ENCODE results near the gene MED8.
A peak's percentile ranks its signal among the peaks of the same experiment; 100 is the strongest.

Gene MED8, protein sequence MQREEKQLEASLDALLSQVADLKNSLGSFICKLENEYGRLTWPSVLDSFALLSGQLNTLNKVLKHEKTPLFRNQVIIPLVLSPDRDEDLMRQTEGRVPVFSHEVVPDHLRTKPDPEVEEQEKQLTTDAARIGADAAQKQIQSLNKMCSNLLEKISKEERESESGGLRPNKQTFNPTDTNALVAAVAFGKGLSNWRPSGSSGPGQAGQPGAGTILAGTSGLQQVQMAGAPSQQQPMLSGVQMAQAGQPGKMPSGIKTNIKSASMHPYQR

DNA sequence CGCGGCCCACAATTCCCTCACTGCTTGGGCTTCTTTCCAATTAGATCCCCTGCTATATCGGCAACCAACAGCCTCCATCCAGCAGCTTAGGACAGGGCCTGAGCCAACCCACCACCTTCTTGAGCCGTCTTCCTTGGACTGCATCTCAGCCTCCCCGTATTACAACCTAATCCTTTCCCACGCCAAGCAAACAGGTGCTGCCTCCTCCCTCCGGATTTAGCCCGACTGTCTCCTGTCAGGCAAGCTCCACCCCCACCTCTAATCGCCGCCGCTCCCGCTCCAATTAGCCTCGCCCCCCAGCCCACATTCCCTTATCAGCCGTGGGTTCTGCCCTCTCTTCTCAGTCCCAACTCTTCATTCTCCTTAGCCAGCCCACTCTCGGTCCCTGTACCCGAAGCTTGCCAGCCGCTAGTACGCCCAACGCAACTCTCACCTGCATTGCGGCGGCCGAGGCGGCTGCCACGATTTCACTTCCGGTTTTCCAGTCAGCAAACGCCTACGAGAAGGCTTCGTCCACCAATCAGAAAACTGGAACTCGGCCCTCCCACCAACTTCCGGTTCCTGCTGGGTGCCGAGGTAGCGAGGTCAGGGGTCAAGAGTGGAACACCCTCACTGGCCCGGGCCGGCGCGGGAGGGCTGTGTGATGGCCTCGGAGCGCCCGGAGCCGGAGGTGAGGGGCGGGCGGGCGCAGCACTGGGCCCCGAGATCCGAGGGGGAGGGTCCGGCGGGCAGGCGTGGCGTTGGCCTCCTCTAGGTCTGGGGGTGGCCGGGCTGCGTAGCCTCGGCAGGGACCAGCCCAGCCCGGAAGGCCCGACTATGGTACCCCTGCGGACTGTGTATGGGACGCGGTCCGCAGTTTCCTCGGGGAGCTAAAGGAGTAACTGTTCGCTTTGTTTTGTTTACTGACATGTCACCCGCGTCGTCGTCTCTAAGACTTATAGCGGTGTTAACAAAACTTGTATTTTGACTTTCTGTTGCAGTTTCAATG lies at the start of gene MED8, which contains the start of gene SZT2:
MED8 (minus strand) TSS at position 475 of the 988 bp plus-strand sequence; CDS start at position 439, 36 bp downstream.
SZT2 (plus strand) TSS at position 574 of the 988 bp plus-strand sequence; CDS start at position 644, 70 bp downstream.
- peak; percentile 88 for DNase-seq

DNA sequence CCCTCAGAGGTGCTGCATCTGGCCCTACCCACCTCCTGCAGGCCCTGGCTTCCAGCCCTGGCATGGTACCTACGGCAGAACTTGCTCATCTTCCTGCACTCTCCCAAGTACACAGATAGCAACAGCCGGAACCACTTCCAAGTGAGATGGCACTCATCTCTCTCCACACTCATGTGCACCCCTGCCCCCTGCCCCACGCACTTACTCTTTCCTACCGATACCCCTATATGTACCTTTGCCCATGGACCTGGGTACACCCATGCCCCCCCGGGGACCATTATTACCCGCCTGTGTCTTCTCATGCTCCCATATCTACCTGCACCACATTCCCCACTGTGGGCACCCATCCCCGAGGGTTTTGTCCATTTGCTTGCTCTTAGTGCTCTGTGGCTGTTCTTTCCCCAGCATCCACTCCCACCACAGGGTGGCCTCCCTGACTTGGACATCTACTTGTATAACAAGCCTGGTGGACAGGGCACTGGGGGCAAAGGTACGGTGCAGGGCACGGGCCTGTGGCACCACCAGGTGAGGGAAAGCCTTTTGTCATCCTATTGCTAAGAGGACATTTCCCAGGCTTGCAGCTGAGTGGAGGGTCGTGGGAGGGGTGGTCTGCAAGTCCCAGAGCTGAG lies 49.5 kb upstream of the MED8 start:
- no peak for DNase-seq

DNA sequence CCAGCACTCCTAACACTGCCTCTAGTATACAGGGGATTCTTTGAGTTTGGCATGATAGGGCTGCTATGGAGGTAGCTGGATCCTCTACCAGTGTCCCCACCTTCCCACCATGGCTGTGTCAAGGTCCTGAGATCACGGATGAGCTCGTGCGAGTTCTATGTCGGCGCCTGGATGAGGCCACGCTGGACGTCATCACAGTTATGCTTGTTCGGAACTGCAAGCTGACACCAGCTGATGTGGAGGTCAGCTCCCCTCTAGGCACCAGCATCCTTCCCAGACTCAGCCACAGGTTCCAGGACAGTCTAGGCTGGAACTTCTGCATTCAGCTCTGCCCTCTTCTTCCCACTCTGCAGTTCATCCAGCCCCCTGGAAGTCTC lies 49.0 kb upstream of the MED8 start:
- no peak for DNase-seq

DNA sequence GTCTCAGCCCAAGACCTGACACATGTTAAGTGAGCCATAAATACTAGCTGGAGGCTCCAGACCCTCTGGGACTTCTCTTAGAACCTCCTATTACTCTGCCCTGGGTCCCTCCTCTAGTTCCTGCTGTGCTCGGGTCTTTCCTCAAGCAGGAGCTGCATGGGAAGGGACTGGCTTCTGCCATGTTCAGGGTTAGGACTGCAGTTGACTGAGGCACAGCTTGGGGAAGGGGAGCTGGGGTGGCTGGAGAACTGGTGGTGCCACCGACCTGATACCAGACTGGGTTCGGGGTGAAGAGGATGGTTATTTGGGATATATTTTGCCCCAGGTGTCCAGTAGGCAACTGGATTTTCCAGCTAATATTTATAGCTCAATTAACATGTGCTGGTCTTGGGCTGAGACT lies 48.4 kb upstream of the MED8 start:
- no peak for DNase-seq

DNA sequence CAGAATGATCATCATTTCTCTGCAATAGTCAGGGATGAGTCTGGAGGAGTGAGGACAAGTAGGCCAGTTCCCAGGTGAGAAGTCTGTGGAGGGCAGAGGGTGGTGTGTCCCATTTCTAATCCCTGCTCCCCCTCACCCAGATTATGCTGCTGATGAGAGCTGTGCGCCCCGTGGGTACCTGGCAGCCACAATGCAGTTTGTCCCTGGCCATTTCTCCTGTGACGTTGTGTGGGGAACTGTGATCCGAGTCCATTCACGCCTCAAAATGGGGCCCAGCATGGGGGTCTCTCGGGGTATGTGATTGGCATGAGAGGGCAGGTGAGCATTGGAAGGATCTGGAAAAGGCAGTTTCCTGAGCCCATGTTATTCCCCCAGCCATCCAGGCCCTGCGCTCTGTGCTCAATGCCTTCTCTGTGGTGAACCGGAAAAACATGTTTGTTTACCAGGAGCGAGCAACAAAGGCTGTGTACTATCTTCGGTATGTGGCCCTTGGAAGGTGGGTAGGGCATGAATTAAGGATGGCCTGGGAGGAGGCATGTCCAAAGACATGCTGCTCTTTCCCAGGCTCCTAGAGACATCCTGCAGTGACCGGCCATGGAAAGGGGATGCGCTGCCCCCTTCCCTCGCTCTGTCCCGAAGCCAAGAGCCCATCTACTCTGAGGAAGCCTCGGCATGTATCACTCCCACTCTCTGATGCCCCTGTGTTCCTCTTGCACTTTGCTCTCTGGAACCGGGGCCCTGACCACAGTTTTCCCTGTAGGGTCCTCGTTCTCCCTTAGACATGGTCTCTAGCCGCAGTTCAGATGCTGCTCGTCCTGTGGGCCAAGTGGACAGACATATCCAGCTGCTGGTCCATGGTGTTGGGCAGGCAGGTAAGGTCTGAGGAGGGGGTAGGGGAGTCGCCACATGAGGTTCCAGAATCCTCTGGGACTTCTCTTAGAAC lies 47.7 kb upstream of the MED8 start:
- no peak for DNase-seq

DNA sequence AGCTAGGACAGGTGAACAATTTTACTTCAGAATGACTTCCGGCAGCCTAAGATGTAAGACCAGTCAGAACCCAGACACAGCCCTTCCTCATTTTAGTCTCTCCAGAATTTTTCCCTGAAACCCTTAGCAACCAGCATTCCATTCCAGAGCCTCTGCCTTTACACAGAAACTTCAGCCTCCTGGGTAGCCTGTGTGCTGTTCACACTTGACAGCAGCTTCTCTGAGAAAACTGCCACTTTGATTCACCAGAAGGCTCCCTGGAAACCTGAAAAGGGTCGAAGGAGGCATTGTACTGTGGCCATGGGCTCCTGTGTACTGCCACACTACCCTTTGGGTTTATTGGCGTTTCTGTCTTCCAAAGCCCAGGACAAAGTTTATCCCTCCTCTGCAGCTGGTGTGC lies 46.8 kb upstream of the MED8 start:
- DNase-seq: no peak

DNA sequence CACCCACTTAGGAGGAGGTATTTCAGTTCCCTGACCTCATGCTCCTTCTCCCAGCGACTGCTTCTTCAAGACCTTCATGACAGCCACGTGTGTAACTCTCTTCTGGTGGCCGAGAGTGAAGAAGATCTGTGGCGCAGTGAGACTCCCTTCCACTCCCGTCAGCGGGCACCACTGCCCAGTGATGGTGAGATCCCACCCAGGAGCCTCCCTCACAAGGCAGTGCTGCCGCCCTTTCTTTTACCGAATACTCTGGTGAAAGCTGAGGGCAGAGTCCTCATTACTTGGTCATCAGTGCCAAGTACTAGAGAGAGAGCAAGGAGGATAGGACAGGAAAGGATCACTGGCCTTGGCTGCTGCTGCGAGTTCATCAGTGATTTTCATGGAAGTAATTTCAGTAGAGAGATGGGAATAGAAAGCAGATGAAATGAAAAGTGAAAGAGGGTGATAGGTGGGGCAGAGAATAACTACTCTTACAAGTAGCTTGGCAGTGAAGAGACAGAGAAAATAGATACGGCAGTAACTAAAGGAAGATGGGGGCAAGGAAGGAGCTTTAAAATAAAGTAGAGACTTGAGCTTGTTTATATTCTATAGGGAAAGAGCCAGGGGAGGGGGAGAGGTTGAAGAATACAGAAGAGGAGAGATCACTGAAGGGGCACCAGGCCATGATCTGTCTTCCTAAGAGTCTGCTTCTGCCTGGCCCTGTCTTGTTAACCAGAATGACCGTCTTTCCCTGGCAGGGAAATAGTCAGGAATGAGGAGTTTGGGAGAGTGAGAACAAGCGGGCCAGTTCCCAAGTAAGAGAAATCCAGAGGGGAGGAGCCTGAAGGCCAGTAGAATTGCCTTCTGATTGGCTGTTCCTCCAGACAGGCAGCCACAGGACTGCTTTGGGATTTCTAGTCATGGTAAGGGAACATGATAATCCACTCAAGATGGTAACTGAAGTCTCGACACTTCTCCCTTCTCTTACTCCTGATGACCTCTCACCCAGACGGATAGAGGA lies 45.8 kb upstream of the MED8 start:
- no peak for DNase-seq

DNA sequence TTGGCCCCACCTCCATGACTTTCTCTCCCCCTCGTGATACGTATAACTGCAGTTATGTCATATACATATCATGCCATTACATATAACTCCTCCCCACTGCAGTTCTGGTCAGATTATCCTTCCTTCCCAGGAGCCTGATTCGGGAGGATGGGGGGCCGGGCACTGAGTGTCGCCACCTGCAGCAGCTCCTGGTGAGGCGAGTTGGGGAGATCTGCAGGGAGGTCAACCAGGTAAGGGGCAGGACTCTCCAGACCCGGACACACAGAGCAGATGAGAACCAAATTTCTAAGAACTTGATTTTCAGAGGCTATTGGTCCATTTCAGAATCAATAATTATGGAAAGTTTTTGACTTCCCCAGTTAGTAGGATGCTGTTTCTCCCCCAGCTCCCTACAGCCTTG lies 44.7 kb upstream of the MED8 start:
- no peak for DNase-seq

DNA sequence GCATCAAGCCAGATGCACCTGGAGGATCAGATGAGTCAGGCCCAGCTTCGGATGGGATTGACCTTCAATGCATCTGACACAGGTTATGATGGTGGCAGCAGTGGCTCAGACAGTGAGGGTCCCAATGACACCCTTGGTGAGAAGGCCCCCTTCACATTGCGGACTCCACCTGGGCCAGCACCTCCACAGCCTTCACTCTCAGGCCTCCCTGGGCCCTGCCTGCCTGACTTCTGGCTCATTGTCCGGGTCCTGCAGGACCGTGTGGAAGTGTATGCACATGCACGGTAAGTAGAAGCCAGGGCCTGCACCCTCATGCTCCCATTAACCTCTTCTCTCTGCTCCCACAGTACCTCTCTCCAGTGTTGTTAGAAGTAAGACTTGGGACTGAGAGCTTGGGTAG lies 43.3 kb upstream of the MED8 start:
- no peak for DNase-seq

DNA sequence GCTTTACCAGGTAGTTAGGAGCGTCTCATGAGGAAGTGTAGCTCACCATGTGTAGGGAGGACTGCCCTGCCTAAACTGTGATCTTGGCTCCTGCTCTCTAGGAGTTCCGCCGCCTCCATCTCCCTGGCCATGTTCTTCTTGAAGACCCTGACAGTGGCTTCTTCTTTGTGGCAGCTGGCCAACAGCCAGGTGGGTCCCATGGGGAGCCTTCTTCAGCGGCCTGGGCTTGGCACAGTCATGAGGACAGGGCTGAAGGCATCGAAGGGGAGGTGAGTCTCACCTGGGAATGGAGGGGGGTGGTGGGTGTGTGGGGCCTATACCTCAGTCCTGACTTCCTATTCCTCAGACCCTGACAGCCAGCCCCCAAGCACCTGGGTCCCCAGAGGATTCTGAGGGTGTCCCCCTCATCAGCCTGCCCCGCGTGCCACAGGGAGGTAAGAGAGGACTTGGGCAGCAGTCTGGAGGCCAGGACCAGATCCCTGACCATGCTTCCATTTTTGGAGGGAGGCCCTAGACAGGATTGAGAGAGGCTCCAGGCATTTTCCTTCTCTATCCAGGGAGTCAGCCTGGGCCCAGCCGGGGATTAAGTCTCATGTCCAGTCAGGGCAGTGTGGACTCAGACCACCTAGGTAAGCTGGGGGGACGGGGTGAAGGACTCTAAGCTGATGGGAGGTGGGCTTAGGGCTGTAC lies 42.7 kb upstream of the MED8 start:
- no peak for DNase-seq

DNA sequence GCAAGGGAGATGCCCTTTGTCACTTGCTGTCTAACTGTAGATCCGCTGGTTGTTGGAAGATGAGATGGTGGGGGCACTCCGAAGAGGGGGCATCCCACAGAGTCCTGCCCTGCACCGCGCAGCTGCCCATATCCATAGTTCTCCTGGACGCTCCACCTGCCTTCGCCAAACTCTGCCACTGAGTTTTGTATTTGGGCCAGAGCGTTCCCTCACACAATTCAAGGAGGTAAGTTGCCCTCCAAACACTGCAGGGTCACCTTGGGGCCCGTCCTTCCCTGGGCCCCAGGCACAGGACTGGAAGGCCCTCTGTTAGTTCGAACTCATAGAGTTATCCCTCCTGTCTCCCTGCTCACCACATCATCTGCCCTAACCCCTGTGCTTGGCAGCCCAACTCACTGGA lies 42.1 kb upstream of the MED8 start:
- DNase-seq: no peak

DNA sequence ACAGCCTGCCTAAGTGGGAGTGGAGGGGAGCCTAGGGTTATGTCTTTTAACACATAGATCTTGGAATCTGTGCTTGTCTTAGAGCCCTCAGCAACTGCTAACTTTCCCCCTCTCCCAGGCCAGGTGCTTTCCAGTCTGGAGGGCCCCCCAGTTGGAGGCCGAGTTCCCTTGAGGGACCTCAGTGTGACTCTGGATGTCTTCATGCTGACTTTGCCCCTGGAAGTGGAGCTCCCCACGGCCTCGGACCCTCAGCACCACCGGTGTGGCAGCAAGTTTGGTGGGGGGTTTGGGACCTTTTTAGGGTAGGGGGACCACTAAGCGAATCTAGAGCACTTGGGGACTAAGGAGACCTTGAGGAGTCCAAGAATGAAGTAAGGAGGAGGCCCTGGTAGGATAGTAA lies 41.2 kb upstream of the MED8 start:
- DNase-seq: no peak

DNA sequence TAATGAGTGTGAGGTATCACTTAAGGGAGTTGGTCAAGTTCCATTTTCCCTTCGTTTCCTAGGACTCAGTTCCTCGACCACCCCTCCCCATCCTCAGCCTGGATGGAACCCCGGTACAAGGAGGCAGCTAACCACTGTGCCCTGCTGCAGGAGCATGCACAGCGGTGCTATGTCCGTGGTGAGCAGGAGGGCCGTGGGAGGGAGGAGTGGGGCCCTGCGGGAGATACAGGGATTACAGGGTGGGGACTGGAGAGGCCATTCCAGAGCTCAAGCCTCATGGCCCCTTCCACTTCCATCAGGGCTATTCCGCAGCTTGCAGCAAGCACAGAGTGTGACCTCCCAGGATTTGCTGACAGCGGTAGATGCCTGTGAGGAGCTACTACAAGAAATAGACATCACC lies 38.3 kb upstream of the MED8 start:
- no peak for DNase-seq

DNA sequence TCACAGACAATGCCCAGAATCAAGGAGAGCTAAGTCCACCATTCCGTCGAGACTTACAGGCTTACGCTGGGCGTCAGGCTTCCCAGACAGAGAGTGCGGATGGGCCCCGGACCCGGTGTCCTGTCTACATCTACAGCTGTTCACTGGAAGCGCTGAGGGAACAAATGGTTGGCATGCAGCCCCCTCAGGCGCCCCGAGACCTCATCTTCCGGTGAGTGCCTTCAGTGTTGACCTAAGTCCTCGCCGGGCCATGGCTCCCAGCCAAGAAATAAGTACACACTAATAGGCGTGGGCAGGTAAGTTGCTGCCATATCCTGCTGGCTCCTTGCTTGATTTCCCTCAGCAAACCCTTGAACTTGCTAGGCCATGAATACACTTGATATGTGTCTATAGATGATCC lies 37.9 kb upstream of the MED8 start:
- DNase-seq: no peak

DNA sequence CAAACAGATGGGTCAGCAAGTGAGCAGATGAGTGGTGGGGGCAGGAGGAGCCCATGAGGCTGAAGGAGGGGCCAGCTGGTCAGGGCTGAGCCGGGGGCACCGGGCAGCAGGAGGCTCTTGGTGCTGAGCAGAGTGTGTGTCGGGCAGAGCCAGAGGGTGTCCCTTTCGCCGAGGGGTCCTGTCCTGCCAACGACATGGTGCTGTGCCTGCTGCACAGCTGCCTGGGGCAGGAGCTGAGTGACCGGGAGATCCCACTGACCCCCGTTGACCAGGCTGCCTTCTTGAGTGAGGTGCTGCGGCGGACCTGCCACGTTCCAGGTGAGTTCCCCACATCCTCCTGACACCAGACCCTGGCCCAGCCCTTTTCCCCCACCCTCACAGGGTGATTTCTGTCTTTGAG lies 36.6 kb upstream of the MED8 start:
- DNase-seq: no peak

DNA sequence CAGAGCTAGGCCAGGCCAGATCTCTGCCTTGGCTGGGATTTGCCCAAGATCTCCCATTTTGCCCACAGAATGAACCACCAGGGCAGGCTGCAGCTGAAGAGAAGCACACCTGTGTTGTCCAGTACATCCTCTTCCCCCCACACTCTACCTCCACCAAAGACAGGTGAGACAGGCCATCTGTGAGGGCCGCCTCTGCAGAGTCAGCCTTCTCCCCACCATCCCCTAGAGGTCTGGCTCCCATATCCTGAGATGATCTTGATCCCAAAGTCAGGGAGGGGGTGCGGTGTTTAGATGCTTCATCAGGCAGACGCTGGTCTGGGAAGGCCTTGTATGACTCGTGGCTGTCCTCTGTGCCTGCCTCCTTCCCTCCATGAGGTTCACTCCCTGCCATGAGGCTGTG lies 35.4 kb upstream of the MED8 start:
- DNase-seq: no peak

DNA sequence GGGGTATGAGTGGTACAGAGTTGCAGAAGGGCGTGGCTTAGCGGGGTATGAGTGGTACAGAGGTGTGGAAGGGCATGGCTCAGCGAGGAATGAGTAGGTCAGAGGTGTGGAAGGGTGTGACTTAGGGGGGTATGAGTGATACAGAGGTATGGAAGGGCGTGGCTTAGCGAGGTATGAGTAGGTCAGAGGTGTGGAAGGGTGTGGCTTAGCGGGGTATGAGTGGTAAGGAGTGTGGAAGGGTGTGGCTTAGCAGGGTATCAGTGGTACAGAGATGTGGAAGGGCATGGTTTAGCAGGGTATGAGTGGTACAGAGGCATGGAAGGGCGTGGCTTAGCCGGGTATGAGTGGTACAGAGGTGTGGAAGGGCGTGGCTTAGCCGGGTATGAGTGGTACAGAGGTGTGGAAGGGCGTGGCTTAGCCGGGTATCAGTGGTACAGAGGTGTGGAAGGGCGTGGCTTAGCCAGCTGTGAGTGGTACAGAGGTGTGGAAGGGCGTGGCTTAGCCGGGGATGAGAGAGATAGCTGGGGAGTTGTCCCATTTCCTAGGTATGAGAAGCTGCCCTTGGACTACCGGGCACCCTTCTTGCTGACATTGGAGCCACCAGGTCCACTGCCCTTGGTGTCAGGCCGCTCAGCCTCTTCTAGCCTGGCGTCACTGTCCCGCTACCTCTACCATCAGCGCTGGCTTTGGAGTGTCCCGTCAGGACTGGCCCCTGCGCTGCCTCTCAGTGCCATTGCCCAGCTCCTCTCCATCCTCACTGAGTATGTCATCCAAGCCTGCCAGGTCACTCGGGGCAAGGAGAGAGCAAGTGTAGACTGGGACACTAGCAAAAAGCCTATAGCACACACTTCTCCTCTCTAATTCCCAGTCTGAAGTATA lies 34.3 kb upstream of the MED8 start:
- DNase-seq: no peak

DNA sequence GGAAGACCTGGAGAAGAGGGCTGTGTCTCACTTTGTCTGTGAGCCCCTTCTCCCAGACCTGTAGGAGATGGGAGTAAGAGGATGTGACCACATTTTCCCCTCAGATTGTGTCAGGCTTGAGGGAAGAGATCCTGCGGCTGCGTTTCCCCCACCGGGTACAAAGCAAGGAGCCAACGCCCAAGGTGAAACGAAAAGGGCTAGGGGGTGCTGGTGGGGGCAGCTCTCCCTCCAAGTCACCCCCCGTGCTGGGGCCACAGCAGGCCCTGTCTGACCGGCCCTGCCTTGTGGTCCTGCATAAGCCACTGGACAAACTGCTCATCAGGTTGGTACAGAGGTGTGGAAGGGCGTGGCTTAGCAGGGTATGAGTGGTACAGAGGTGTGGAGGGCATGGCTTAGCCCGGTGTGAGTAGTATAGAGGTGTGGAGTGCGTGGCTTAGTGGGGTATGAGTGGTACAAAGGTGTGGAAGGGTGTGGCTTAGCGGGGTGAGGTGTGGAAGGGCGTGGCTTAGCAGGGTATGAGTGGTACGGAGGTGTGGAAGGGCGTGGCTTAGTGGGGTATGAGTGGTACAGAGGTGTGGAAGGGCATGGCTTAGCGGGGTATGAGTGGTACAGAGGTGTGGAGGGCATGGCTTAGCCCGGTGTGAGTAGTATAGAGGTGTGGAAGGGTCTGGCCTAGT lies 33.5 kb upstream of the MED8 start:
- DNase-seq: no peak
